HG02763 (cell line): ENCODE data around the gene RASD2.

Source experiments
- ATAC-seq: cut with Tn5 transposase; IDR thresholded peaks from one replicate; pipeline ENCODE4 v1.9.1; 2021; ENCODE audit warnings: mild to moderate bottlenecking, moderate library complexity; ENCODE audit not compliant: unreplicated experiment

RASD2 gene

DNA sequence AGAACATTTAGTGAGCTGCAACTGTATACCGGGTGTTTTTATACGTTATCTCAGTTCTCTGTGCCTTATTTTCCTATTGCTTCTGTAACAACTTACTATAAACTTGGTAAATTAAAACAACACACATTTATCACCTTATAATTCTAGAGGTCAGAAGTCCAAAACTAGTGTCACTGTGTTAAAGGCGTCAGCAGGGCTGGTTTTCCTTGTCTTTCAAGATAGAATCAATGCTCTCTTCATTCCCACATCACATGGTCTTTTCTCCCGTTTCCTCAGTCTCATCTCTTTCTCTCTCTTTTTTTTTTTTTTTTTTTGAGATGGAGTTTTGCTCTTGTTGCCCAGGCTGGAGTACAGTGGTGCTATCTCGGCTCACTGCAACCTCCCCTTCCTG lies 40.4 kb downstream of the RASD2 start:
- ATAC-seq = no peak

DNA sequence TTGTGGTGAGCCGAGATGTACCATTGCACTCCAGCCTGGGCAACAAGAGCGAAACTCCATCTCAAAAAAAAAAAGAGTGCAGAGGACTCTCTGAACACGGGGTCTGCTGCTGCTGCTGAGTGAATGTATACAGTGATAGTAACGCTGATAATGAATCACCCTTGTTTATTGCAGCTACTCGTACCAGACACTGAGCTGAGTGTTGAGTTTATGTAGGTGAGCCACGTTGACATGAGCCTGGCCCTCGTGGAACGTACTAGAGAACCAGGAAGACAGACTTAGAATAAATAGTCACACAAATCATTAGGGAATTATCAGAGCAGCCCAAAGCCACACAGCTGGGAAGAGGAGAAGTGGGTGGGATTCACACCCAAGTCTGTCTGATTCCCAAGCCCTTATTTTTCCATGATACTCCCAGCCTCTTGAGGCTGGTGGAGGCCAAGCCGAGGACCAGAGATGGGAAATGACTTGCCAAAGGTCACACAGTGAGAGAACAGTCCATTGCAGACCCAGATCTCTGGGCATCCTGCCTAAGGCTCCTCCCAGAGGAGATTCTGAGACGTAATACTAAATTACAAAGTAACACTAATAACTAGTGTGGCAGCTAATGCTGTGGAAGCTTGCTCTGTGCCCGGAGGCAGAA lies 41.7 kb downstream of the RASD2 start:
- no peak for ATAC-seq

DNA sequence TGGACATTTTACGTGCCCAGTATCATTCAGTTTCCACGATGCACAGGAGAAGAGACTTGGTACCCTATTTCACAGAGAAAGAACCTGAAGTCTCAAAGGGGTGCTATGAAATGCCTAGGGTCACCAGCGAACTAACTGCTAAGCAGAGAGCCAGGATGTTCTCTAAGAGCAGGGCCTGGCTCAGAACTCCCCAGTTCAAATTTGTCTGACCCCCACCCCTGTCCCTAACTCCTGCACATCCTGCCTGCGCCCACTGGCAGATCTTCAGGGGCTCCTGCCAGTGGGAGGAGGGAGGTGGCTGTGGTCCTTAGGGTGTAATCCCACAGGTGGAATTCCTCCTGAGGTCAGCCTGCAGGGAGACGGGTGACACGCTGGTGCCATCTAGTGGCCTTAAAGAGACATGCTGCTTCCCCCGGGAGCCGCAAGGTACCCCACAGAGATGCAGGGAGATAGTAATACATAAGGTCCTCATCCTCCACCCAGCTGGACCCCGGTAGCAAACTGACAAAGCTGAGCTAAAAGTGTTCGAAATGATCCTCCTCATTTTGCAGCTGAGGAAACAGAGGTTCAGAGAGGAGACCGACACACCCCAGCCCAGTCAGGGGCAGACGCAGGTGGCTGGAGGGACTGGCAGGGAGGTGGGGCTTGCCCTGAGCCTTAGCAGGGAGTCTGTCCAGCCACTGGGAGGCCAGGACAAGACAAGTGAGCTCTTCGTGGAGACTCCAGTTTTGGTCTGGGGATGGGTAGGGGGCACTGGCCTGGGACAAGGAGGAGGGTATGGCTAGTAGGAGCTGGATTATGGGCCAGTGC lies 42.4 kb downstream of the RASD2 start:
- no peak for ATAC-seq

DNA sequence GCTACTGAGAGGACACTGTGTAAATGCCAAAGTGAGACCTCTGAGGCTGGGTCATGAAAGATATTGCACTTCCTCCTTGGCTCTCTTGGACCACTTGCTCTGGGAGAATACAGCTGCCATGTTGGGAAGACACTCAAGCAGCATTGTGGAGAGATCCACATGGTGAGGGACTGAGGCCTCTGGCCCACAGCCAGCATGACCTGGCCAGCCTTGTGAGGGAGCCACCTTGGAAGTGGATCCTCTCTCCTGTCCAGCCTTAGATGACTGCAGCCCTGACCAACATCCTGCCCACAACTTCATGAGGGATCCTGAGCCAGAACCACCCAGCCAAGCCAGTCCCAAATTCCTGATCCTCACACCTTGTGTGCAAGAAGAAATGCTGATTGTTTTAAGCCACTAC lies 46.1 kb downstream of the RASD2 start:
- no peak for ATAC-seq

DNA sequence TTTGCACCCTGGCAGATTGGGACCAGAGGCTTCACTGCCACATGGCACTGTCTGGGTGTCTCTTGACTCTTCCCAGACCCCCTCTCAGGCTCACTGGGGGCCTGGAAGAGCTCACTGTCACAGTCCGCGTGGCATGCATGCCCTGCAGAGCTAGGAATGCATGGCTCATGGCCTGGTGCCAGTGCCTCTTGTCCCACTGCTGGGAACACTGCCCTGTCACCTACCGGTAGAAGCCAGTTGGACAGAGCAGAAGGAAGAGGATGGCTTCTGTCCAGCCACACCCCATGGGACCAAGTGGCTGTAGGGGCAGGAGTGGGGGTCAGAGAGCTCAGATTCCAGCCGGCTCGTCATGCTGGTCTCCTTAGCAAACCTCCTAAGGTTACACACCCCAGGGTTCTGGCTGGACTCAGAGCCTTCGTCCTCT lies 46.8 kb downstream of the RASD2 start:
- no peak for ATAC-seq

DNA sequence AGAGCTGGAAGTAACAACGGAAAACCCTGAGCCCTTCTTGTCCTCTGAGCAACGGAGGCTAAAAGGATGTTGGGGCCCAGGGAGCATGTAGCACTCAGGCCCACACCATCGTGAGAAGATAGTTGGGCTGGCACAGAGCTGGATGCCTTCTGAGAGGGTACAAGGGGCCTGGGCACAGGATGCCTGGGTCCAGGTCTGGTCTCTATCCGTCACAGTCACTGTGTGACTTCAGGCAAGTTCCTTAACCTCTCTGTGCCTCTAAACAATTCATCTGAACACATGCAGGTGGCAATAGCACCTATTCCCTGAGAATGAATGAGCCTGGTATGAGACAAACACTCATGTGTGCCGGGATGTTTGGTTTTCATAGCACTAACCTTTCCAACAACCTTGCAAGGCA lies 47.3 kb downstream of the RASD2 start:
- ATAC-seq = no peak

DNA sequence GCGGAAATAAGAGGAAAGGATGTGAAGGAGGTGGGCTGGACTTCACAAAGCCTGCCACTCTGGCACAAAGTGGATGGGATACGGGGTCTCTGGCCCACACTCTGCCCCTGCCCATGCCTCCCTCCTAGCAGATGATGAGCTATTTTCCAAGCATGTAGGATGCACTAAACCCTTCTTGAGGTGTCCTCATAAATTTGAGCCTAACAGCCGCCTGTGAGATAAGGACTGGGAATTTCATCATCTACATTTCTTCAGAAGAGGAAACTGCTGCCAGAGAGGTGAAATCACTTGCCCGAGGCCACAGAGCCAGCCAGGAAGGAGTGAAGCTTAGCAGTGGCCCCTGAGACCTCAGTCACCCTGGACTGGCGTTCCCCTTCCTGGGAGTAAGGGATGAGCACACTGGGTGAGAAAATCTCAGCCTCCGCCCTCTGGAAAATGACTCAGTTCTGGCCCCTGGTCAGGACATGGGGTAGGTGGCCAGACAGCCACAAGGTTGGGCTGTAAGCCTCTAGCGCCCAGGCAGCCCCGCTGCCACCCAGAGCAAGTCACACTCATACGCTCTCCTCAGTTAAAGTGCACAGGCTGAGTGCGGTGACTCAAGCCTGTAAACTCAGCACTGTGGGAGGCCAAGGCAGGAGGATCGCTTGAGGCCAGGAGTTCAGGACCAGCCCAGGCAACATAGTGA lies 48.6 kb downstream of the RASD2 start:
- no peak for ATAC-seq

DNA sequence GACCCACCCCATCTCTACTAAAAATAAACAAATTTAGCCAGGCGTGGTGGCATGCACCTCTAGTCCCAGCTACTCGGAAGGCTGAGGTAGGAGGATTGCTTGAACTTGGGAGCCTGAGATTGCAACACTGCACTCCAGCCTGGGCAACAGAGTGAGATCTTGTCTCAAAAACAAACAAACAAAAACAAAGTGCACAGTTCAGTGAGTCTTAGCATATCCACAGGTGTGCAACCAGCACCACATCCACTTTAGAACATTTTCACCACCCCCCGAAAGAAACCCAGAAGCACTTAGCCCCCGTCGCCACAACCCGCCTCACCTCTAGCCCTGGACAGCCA lies 49.1 kb downstream of the RASD2 start:
- ATAC-seq = no peak

DNA sequence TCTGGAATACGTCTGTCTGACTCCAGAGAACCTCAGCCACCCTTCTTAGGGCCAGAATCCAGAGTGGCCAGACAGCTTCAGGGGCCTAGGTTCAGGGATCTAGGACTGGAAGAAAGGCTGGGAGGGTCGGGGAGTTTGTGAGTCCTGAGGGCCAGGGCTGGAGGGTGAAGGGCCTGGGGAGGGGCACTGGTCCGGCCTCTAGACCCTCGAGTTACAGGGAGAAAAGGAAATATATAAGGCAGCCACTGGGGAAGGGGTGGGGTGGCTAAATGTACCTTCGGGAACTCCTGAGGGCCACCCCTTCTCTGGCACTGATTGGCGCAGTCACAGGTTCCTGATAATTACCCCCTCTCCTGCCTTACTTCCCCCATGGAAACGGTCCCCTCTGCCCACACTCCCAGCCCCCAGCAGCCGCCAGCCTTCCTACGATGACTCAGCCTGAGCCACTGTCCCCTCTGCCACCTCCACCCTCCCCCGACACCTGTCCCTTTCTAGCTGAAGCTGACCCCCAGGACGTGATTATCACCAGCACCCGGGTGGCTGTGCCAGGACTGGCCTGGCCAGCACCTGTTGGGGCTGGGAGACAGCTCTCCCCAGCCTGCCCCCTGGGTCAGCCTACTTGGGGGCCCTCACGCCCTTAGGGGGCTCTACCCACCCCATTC lies 50.1 kb downstream of the RASD2 start:
- ATAC-seq = no peak

DNA sequence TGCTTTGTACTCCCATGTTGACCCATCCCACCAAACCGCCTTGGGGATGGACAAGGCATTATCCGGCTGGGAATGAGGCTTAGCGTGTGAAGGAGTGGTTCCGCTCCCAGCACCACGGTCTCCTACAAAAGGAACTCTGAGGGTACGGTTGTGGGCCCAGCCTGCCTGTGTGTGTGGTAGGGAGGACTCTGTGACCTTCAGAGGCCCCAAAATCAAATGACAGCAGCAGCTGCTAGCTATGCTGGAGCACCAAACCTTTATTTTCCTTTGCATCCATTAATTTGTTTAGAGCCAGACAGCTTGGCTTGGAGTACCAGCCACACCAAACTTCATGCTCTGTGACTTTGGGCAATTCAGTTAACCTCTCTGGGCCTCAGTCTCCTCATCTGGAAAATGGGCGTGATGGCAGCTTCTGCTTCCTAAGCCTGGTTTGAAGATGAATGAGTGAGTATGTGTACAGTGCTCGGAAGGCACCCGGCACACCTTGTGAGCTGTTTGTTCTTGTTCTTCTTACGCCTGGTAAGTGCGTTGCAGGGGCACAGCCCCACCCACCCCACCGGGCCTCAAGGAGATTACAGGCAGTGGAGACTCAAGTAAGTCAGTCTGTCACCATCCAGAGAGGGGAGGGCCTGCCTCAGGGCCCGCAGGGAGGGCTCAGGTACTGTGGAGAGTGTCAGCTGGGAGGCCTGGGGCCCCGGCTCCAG lies 51.2 kb downstream of the RASD2 start:
- ATAC-seq = no peak

DNA sequence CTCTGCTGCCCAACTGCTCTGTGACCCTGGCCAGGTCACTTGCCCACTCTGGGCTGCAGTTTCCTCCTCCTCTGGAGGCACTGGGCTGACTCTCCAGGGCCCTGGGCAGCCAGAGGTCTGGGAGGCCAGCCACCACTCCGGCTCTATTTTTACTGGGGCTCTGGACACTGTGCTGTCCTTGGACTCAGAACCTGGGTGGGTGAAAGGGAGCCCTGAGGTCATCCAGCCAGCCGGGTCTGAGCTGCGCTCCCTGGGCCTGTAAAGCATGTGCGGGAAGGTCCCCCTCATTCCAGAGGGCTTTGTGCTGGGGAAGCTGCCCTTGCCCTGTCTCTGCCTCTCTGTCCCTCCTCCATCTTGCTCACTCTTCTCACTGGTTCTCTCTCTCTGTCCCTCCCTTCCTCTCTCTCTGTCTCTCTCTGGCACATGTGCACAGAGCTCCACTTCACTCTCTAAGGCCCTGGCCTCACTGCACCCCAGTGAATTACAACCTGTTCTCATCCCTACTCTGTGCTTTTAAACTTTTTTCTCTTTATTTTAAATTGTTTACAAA lies 51.9 kb downstream of the RASD2 start:
- no peak for ATAC-seq

DNA sequence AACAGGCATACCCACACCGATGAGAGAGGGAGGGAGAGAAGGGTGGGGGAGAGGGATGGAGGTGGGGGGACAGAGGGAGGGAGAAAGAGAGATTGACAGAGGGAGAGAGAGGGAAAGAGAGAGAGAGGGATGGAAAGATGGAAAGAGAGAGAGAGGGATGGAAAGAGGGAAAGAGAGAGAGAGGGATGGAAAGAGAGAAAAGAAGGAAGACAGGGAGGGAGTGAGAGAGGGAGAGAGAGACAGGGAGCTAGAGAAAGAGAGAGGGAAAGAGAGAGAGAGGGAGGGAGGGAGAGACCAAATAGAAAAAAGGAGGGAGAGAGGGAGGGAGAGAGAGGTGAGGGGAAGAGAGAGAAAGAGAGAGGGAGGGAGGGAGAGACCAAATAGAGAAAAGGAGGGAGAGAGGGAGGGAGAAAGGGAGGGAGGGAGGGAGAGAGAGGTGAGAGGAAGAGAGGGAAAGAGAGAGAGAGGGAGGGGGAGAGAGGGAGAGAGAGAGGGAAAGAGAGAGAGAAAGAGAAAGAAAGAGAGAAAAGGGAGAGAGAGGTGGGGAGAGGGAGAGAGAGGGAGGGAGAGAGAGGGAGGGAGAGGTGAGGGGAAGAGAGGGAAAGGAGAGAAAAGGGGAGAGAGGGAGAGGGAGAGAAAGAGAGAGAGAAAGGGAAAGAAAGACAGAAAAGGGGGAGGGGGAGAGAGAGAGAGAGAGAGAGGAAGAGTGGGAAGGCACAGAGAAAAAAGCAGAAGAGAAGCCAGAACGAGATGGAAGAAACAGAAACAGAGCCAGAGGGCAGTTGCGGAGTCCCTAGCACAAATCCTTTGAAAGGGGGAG lies 52.6 kb downstream of the RASD2 start:
- ATAC-seq = no peak

DNA sequence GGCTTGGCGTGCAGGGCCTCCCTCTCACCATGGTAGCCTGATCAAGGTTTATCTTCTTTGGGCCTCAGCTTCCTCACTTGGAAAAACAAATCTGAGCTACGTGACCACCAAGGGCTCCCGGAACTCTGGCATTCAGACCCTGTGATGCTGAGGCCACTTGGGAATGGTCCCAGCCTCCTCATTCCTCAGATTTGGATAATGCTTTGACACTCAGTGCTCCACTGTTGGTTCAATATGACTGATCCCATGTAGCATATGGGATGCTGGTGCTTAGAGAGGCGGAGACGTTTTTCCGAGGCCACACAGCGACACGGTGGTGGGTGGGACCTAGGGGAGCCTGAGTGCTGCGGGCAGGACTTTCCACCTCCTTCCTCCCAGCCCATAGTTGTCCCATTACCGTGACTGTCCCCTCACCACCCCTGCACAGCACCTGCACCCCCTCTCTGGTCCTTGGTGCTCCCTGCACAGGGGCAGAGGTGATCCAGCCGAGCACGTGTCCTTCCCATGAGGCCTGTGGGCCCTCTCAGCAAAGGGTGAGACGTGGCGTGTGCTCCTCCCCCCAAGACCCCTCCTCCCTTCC lies 53.4 kb downstream of the RASD2 start:
- ATAC-seq = no peak

DNA sequence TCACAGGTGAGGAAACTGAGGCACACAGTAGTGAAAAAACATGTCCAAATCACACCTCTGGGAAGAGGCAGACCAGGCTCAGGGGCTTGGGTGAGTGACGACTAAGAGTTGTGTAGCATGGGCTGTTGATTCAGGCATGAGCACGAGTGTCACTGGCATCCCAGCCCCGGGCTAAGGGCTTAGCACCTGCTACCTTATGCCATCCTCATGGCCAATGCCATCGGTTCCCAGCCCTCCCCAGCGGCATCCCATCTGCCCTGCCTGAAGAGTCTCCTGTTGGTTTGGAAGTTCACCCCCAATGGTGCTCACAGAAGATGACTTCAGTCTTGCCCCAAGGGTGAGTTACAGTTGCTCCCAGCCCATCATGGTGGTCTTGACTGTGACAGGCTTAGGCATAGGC lies 54.1 kb downstream of the RASD2 start:
- ATAC-seq = no peak

DNA sequence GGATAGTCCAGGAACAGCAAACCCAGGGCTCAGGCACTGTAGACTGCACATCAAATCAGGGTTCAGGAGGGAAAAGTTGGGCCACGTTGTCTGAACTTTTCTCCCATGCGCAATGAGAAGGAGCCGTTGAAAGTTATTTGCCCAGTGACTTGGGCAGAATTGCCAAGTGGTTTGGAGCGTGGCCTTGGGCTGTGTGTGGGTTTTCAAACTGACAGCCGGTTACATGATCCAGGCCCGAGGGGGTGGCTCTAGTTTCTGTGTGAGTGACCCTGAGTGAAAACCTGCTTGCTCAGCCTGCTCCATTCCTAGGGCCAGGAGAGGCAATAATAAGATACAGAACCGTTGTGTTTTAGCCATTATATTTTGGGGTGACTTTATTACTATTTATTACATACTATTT lies 56.2 kb downstream of the RASD2 start:
- no peak for ATAC-seq

DNA sequence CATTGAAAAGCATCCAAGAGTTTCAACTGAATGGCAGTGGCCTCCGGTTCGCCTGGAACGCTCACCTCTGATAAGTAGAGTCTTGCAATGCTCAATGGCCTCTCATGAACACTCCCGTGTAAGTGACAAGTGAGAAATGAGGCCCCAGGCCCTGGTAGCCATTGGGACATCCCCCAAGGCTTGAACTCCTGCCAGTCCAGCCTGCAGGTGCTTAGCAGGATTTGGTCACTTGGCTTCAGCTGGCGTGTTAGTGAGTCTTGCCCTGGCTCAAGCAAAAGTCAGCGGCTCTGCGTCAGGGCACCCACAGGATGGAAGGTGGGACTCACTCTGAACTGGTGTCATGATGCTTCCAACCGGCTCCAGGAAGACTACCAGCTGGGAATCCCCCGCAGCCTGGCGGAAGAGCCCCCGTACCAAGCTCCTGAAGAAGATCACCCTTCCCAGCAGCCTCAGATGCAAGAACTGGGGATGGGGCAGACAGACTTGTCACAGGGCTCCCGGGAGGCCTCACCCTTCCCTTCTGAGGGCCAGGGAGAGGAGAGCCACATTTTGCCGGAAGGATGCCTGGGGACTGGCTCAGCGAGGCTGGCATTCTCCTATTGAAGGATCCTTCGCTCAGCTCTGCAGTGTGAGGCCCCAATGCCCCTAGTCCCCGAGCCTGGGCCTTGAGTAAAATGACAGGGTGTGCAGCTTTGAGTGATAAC lies 57.2 kb downstream of the RASD2 start:
- ATAC-seq = no peak

DNA sequence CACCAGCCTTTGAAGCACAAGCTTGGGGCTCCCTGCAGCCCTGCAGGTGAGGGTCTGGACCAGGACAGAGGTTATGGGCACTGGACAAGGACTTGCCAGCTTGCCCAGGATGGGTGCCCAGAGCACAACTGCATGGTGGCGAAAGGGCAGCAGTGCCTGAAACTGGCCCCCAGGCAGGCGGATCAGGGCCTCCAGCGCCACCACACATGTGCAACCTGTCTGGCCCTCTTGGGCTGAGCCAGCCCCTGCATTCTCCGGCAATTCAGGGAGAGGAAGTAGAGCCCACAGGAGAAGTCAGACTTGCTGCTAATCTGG lies 57.7 kb downstream of the RASD2 start:
- ATAC-seq = no peak

DNA sequence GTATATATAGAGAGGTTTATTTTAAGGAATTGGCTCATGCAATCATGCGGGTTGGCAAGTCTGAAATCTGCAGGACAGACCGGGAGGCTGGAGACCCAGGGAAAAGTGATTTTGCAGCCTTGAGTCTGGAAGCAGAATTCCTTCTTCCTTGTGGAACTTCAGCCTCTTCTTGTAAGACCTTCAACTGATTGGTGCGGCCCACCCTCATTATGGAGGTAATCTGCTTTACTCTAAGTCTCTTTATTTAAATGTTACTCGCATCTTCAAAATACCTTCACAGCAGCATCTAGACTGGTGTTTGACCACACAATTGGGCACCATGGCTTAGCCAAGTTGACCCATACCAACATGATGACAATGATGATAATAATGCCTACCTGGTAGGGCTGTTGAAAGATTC lies 58.7 kb downstream of the RASD2 start:
- no peak for ATAC-seq

DNA sequence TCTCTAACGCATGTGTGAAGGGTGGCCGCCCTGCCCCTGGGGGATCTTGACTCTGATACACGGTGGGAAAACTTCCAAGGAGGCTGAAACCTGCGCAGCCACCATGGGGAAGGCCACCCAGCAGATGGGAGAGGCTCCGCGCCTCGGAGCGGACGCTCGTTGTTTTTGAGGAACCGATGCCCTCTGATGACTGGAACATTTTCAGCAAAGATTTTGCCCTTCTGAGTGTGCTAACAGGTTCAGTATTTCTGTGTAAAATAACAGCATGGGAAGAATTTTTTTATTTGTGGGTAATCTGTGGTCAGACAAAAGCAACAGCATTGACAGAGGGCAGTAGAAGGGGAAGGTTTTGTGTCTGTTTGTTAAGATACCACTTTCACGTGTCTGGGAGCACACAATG lies 59.8 kb downstream of the RASD2 start:
- ATAC-seq = no peak
